Measurements from ENCODE around the gene GTF2F2. TPM values are rescaled to one million over a fixed set of nuclear protein-coding genes. Genes with fewer than 3 reads are reported as not detected.

GTF2F2 gene
- total RNA-seq, 1 experiment from 2014 or later: 47.4 TPM

DNA sequence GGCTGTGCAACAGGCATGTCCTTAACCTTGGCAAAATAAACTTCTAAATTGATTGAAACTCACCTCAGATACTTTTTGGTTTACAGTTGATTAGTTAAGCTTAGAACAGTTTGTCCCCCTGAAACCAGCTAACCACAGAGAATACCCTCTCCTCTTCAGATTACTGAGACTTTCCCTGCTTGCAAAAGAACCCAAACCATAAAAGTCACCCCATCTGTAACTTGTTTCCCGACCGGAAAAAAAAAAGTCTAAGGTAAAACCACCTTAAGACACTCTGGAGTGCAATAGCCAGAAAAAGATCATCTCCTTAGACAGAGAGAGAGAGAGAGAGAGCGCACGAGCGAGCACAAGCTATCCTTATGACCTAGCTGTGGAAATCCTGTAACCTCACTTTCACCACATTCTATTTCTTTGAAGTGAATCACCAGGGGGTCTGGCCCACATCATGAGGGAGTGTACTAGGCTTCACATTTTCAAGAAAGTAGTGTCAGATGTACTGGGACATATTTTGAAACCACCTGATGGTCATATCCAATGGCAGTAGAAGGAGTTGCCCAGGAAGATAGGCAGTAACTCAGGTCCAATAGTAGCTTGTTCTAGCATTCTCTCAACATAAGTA is 11.1 kb upstream of the GTF2F2 start:
- CTCF ChIA-PET: interaction anchor here (0.8 to 0.9 kb wide), 2 partner anchors 10 to 34 kb away, joined by 3 to 5 read pairs; no protein-coding TSS in a partner anchor
- no peaks in the 10 kb centered on the region for H3K36me3 Mint-ChIP-seq (ENCODE audit: insufficient read depth, unreplicated experiment)
- TF ChIP-seq, protein P1, sequence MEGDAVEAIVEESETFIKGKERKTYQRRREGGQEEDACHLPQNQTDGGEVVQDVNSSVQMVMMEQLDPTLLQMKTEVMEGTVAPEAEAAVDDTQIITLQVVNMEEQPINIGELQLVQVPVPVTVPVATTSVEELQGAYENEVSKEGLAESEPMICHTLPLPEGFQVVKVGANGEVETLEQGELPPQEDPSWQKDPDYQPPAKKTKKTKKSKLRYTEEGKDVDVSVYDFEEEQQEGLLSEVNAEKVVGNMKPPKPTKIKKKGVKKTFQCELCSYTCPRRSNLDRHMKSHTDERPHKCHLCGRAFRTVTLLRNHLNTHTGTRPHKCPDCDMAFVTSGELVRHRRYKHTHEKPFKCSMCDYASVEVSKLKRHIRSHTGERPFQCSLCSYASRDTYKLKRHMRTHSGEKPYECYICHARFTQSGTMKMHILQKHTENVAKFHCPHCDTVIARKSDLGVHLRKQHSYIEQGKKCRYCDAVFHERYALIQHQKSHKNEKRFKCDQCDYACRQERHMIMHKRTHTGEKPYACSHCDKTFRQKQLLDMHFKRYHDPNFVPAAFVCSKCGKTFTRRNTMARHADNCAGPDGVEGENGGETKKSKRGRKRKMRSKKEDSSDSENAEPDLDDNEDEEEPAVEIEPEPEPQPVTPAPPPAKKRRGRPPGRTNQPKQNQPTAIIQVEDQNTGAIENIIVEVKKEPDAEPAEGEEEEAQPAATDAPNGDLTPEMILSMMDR (IDR thresholded peaks at IDR 0.05; ENCODE audit: unreplicated experiment): no peak
- no TSS peak for BruUV-seq (replicated peaks)
- no peak overlapping the region for H3K27ac Mint-ChIP-seq (ENCODE audit: low read depth, unreplicated experiment)
- peaks cover 8% of the 10 kb centered on the region for H3K4me1 Mint-ChIP-seq (ENCODE audit: insufficient read depth, unreplicated experiment)
- H3K9me3 Mint-ChIP-seq (ENCODE audit: unreplicated experiment): no peaks in the 10 kb centered on the region
- peak; percentile 25 for DNase-seq (ENCODE audit: unreplicated experiment)
- intact Hi-C loops (cut with micrococcal nuclease): no loop called here
- H3K27me3 Mint-ChIP-seq (ENCODE audit: insufficient read depth, unreplicated experiment): no peaks in the 10 kb centered on the region
- POLR2A ChIA-PET: interaction anchor here (1.0 to 1.2 kb wide), 3 partner anchors 11 to 59 kb away, joined by 3 to 4 read pairs (median 3); partner anchors contain the start of gene GTF2F2
- no peak overlapping the region for H3K4me3 Mint-ChIP-seq (ENCODE audit: unreplicated experiment)

GRCh38 chr13:45113233-45114224 is 6.8 kb upstream of the GTF2F2 start:
- intact Hi-C loops (cut with micrococcal nuclease): no loop called here
- ChIA-PET CTCF (no interaction called here), POLR2A (no interaction called here)
- no peak for DNase-seq (ENCODE audit: unreplicated experiment)
- no peak overlapping the region for H3K4me3 Mint-ChIP-seq (ENCODE audit: unreplicated experiment)
- H3K36me3 Mint-ChIP-seq (ENCODE audit: insufficient read depth, unreplicated experiment): no peaks in the 10 kb centered on the region
- H3K27me3 Mint-ChIP-seq (ENCODE audit: insufficient read depth, unreplicated experiment): no peaks in the 10 kb centered on the region
- H3K9me3 Mint-ChIP-seq (ENCODE audit: unreplicated experiment): no peaks in the 10 kb centered on the region
- TF ChIP-seq, protein P1 (IDR thresholded peaks at IDR 0.05; ENCODE audit: unreplicated experiment): no peak
- H3K4me1 Mint-ChIP-seq (ENCODE audit: insufficient read depth, unreplicated experiment): peaks cover 8% of the 10 kb centered on the region
- H3K27ac Mint-ChIP-seq (ENCODE audit: low read depth, unreplicated experiment): no peak overlapping the region
- BruUV-seq (replicated peaks): no TSS peak

DNA sequence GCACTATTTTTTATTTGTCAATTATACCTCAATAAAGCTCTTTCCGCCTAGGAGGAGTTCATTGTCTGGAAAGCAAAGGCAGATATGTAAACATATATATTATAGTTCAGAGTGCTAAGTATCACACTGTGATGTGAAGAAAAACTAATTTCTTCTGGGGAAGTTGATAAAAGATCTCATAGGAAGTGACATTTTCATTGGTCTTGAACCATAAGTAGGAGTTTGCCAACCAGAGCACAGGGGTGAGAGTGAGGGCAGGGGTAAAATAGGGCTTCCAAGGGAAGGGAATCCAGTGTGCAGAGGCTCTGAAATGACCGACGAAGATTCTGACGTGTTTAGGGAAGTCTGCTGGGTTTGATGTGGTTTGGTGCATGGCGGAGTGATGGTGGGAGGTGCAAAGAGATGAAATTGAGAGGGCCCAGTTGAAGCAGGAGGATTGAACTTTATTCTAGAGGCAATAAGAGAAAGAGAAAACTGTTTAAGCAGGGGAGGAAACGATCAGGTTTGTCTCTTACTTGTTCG is 780 bp upstream of the GTF2F2 start:
- Mint-ChIP-seq H3K9me3 (ENCODE audit: unreplicated experiment) (no peaks in the 10 kb centered on the region), H3K36me3 (ENCODE audit: insufficient read depth, unreplicated experiment) (no peaks in the 10 kb centered on the region), H3K4me1 (ENCODE audit: insufficient read depth, unreplicated experiment) (peaks cover 8% of the 10 kb centered on the region), H3K4me3 (ENCODE audit: unreplicated experiment) (no peak overlapping the region), H3K27me3 (ENCODE audit: insufficient read depth, unreplicated experiment) (no peaks in the 10 kb centered on the region), H3K27ac (ENCODE audit: low read depth, unreplicated experiment) (no peak overlapping the region)
- intact Hi-C loops (cut with micrococcal nuclease): no loop called here
- TF ChIP-seq, protein P1 (IDR thresholded peaks at IDR 0.05; ENCODE audit: unreplicated experiment): no peak
- ChIA-PET CTCF (interaction anchor here (0.6 to 2.5 kb wide), 6 partner anchors 11 to 1202 kb away, joined by 3 to 7 read pairs (median 4); no protein-coding TSS in a partner anchor), POLR2A (interaction anchor here (0.6 to 4.3 kb wide), 32 partner anchors 10 to 170 kb away, joined by 3 to 87 read pairs (median 5); no protein-coding TSS in a partner anchor)
- no TSS peak for BruUV-seq (replicated peaks)
- DNase-seq (ENCODE audit: unreplicated experiment): no peak
